ENCODE results near the gene PCSK7. TPM values are rescaled to one million over a fixed set of nuclear protein-coding genes. Genes with fewer than 3 reads are reported as not detected.
A peak's percentile ranks its signal among the peaks of the same experiment; 100 is the strongest.

The PCSK7 gene
- total and polyA plus RNA-seq, 2 donors (not counting 3 experiments of a cell fraction or from before 2014, with no cell fraction given) = 40.8 to 72.7 TPM

DNA sequence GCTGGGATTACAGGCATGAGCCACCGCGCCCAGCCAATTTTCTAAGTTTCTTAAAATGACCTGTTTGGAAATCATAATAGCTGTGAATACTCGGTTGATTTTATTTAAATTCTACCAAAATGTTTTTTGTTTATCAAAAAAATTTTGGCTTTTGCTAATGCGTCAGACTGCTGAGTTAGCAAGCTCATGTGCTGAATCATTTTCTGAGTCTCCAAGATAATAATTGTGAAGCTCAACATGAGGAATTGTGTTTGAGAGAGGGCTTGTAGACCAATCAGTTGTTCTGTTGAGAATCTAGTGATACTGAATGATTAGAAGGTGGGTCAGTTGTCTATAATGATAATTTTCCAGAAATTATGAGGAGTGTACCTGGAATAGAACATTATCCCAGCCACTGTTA, 16.5 kb upstream of the PCSK7 start:
- intact Hi-C loops (cut with micrococcal nuclease) (no loop called here), dilution Hi-C loops (cut with MboI; ENCODE audit: extremely low pct_ligation_motif_present, low sequenced_read_pairs) (no loop called here)
- Histone ChIP-seq H3K9me3 (replicated peaks; ENCODE audit: control insufficient read depth, insufficient read depth, low read length) (no peaks in the 10 kb centered on the region), H3K4me1 (ENCODE audit: control insufficient read depth, extremely low read depth, insufficient read depth, low read length) (no peaks in the 10 kb centered on the region), H2AFZ (ENCODE audit: low read depth, low read length) (no peak overlapping the region), H3K9me1 (replicated peaks; ENCODE audit: control insufficient read depth, extremely low read depth, insufficient read depth, low read length) (no peaks in the 10 kb centered on the region), H4K20me1 (replicated peaks; ENCODE audit: control insufficient read depth, extremely low read depth, insufficient read depth, low read length) (no peaks in the 10 kb centered on the region), H3K27ac (ENCODE audit: insufficient read depth, low read depth, low read length) (no peak overlapping the region), H3K36me3 (ENCODE audit: control insufficient read depth in 2 of 2, extremely low read depth in 1 of 2, insufficient read depth in 2 of 2, low read length in 2 of 2) (peaks cover 5 to 7% of the 10 kb centered on the region in 2 experiments), H3K79me2 (ENCODE audit: control insufficient read depth, insufficient read depth, low read length) (no peaks in the 10 kb centered on the region), H3K9ac (replicated peaks; ENCODE audit: extremely low read depth, insufficient read depth, low read length) (no peak overlapping the region), H3K27me3 (ENCODE audit: control insufficient read depth in 2 of 2, insufficient read depth in 2 of 2, low read length in 2 of 2) (no peaks in the 10 kb centered on the region), H3K4me3 (replicated peaks in 1 of 3; ENCODE audit: insufficient read depth in 1 of 3, low read depth in 1 of 3, low read length in 3 of 3) (no peak overlapping the region), H3K4me2 (ENCODE audit: insufficient read depth, low read length) (no peak overlapping the region)
- DNase-seq (ENCODE audit: low read depth, low spot score) (no peak), FAIRE-seq (no peak)
- TF ChIP-seq MYC (IDR thresholded peaks at IDR 0.05; ENCODE audit: low read depth, low read length) = no peak
- TF ChIP-seq GATA2 (IDR thresholded peaks at IDR 0.05; ENCODE audit: insufficient read depth, insufficient read length, low read depth, low read length) = no peak
- POLR2A ChIA-PET = no interaction called here
- no TSS peak for BruUV-seq (replicated peaks)
- CTCF ChIA-PET = no interaction called here

DNA sequence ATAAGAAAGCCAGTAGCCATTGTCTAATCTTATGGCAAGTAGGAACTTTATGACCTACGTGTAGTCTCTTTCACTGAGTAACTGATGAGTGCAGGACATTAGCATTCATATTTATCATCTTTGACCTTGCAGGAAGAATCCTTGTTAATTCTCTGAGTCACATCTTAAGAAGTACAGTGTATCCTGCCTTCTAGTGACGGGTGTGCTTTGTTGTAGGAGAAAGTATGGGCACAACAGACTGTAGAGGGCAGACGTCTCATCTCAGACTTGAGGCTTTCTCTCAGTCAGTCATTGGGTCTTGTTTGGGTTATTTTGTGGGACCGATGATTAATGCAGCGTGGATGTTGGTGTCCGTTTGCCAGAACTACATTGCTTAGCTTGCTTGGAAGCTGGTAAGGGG, 7.4 kb upstream of the PCSK7 start:
- FAIRE-seq = peak; percentile 79
- Histone ChIP-seq H3K4me3 (replicated peaks in 1 of 3; ENCODE audit: insufficient read depth in 1 of 3, low read depth in 1 of 3, low read length in 3 of 3) (no peak overlapping the region), H4K20me1 (replicated peaks; ENCODE audit: control insufficient read depth, extremely low read depth, insufficient read depth, low read length) (no peaks in the 10 kb centered on the region), H3K27ac (ENCODE audit: insufficient read depth, low read depth, low read length) (peak overlapping the region; percentile 52), H3K27me3 (ENCODE audit: control insufficient read depth in 2 of 2, insufficient read depth in 2 of 2, low read length in 2 of 2) (no peaks in the 10 kb centered on the region), H3K36me3 (ENCODE audit: control insufficient read depth in 2 of 2, extremely low read depth in 1 of 2, insufficient read depth in 2 of 2, low read length in 2 of 2) (peaks cover 3 to 6% of the 10 kb centered on the region in 2 experiments), H3K9me1 (replicated peaks; ENCODE audit: control insufficient read depth, extremely low read depth, insufficient read depth, low read length) (no peaks in the 10 kb centered on the region), H2AFZ (ENCODE audit: low read depth, low read length) (no peak overlapping the region), H3K9ac (replicated peaks; ENCODE audit: extremely low read depth, insufficient read depth, low read length) (no peak overlapping the region), H3K4me1 (ENCODE audit: control insufficient read depth, extremely low read depth, insufficient read depth, low read length) (peaks cover 11% of the 10 kb centered on the region), H3K9me3 (replicated peaks; ENCODE audit: control insufficient read depth, insufficient read depth, low read length) (no peaks in the 10 kb centered on the region), H3K4me2 (ENCODE audit: insufficient read depth, low read length) (no peak overlapping the region), H3K79me2 (ENCODE audit: control insufficient read depth, insufficient read depth, low read length) (no peaks in the 10 kb centered on the region)
- intact Hi-C loops (cut with micrococcal nuclease) = loop anchor here (10.0 kb wide), 1 partner anchor 576 kb away; no protein-coding TSS in a partner anchor
- ChIA-PET CTCF (interaction anchor here (0.6 to 2.1 kb wide), 6 partner anchors 17 to 814 kb away, joined by 3 to 6 read pairs (median 4); partner anchors contain the start of gene CEP164), POLR2A (interaction anchor here (0.6 kb wide), 1 partner anchor 125 kb away, joined by 3 read pairs; no protein-coding TSS in a partner anchor)
- TF ChIP-seq, protein P1, sequence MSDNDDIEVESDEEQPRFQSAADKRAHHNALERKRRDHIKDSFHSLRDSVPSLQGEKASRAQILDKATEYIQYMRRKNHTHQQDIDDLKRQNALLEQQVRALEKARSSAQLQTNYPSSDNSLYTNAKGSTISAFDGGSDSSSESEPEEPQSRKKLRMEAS (IDR thresholded peaks at IDR 0.05; ENCODE audit: insufficient read depth, insufficient read length) = no peak
- TF ChIP-seq FOS (IDR thresholded peaks at IDR 0.05; ENCODE audit: borderline replicate concordance, insufficient read depth, low read length) = peak; percentile 66
- no peak for TF ChIP-seq EZH2 (IDR thresholded peaks at IDR 0.05; ENCODE audit: borderline replicate concordance, low read depth, low read length, severe bottlenecking)
- TF ChIP-seq, protein P2, sequence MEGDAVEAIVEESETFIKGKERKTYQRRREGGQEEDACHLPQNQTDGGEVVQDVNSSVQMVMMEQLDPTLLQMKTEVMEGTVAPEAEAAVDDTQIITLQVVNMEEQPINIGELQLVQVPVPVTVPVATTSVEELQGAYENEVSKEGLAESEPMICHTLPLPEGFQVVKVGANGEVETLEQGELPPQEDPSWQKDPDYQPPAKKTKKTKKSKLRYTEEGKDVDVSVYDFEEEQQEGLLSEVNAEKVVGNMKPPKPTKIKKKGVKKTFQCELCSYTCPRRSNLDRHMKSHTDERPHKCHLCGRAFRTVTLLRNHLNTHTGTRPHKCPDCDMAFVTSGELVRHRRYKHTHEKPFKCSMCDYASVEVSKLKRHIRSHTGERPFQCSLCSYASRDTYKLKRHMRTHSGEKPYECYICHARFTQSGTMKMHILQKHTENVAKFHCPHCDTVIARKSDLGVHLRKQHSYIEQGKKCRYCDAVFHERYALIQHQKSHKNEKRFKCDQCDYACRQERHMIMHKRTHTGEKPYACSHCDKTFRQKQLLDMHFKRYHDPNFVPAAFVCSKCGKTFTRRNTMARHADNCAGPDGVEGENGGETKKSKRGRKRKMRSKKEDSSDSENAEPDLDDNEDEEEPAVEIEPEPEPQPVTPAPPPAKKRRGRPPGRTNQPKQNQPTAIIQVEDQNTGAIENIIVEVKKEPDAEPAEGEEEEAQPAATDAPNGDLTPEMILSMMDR (IDR thresholded peaks at IDR 0.05; ENCODE audit: extremely low read depth in 1 of 2, insufficient read depth in 1 of 2, low read depth in 1 of 2, low read length in 2 of 2) = peak; percentile 11 to 50
- no TSS peak for BruUV-seq (replicated peaks)
- dilution Hi-C loops (cut with MboI; ENCODE audit: extremely low pct_ligation_motif_present, low sequenced_read_pairs) = no loop called here
- peak; percentile 59 for DNase-seq (ENCODE audit: low read depth, low spot score)
